Smooth muscle cell (in vitro differentiated cells): Measurements from ENCODE around the gene CASKIN2. TPM values are rescaled to one million over a fixed set of nuclear protein-coding genes. Genes with fewer than 3 reads are reported as not detected.

Source experiments
- DNase-seq: peaks from one replicate; lab custom pipeline; 2025; ENCODE audit not compliant: unreplicated experiment; lab: John Stamatoyannopoulos, UW
- H2AFZ ChIP-seq: fragments of 200-600 bp; sonication (generic); 2 replicates; pipeline ENCODE4 v1.6.0; 2016; ENCODE audit warnings: antibody characterized with exemption, low read depth, mild to moderate bottlenecking
- H3F3A ChIP-seq: fragments of 200-600 bp; sonication (generic); 2 replicates; pipeline ENCODE4 v1.6.0; 2017; ENCODE audit warnings: antibody characterized with exemption, low read depth
- H3K27ac ChIP-seq: fragments of 200-600 bp; sonication (generic); 2 replicates; pipeline ENCODE4 v1.5.1; 2016; ENCODE audit warnings: low read depth, mild to moderate bottlenecking
- H3K27me3 ChIP-seq: fragments of 200-600 bp; sonication (generic); 2 replicates; pipeline ENCODE4 v1.6.1; 2016; ENCODE audit warnings: low read depth, mild to moderate bottlenecking
- H3K36me3 ChIP-seq: fragments of 200-600 bp; sonication (generic); 2 replicates; pipeline ENCODE4 v1.5.1; 2016; ENCODE audit warnings: low read depth
- H3K4me1 ChIP-seq: fragments of 200-600 bp; sonication (generic); 2 replicates; pipeline ENCODE4 v1.5.1; 2016; ENCODE audit warnings: low read depth
- H3K4me2 ChIP-seq: fragments of 200-600 bp; sonication (generic); 2 replicates; pipeline ENCODE4 v1.6.0; 2016; ENCODE audit warnings: mild to moderate bottlenecking
- H3K4me3 ChIP-seq: fragments of 200-600 bp; sonication (generic); 2 replicates; pipeline ENCODE4 v1.5.1; 2016; ENCODE audit warnings: mild to moderate bottlenecking
- H3K79me2 ChIP-seq: fragments of 200-600 bp; sonication (generic); 2 replicates; pipeline ENCODE4 v1.6.0; 2016; ENCODE audit warnings: low read depth, mild to moderate bottlenecking
- H3K9ac ChIP-seq: fragments of 200-600 bp; sonication (generic); 2 replicates; pipeline ENCODE4 v1.6.0; 2016; ENCODE audit warnings: low read depth
- H3K9me3 ChIP-seq: fragments of 200-600 bp; sonication (generic); replicated peaks from 2 replicates; pipeline ENCODE4 v1.5.1; 2016; ENCODE audit warnings: low read depth
- H4K20me1 ChIP-seq: fragments of 200-600 bp; sonication (generic); 2 replicates; pipeline ENCODE4 v1.6.0; 2016; ENCODE audit warnings: low read depth
- WGBS: methylation state at CpG from one replicate; pipeline ENCODE4 v1.1.7; 2016; ENCODE audit warnings: low lambda C conversion rate; 5-methylcytosine and 5-hydroxymethylcytosine counted together
- polyA plus RNA-seq: library from polyadenylated mRNA; unstranded; fragments of >200 nt; fragmentation: Nextera tagmentation; extraction: Ambion mirVana; gene quantifications from 2 replicates; pipeline ENCODE4 v1.2.1, GENCODE V29; 2016
- total RNA-seq: library from RNA; depleted of rRNA; stranded (reverse); fragments of >200 nt; gene quantifications from 2 replicates; pipeline ENCODE4 v1.2.3, GENCODE V29; 2014
- TF ChIP-seq, protein P1 (sequence below): fragments of 200-600 bp; sonication (generic); IDR thresholded peaks from 2 replicates; pipeline ENCODE4 v1.5.1; 2017; ENCODE audit warnings: borderline replicate concordance, mild to moderate bottlenecking, antibody characterized with exemption; ENCODE audit not compliant: insufficient read depth, poor library complexity, severe bottlenecking

The CASKIN2 gene, protein sequence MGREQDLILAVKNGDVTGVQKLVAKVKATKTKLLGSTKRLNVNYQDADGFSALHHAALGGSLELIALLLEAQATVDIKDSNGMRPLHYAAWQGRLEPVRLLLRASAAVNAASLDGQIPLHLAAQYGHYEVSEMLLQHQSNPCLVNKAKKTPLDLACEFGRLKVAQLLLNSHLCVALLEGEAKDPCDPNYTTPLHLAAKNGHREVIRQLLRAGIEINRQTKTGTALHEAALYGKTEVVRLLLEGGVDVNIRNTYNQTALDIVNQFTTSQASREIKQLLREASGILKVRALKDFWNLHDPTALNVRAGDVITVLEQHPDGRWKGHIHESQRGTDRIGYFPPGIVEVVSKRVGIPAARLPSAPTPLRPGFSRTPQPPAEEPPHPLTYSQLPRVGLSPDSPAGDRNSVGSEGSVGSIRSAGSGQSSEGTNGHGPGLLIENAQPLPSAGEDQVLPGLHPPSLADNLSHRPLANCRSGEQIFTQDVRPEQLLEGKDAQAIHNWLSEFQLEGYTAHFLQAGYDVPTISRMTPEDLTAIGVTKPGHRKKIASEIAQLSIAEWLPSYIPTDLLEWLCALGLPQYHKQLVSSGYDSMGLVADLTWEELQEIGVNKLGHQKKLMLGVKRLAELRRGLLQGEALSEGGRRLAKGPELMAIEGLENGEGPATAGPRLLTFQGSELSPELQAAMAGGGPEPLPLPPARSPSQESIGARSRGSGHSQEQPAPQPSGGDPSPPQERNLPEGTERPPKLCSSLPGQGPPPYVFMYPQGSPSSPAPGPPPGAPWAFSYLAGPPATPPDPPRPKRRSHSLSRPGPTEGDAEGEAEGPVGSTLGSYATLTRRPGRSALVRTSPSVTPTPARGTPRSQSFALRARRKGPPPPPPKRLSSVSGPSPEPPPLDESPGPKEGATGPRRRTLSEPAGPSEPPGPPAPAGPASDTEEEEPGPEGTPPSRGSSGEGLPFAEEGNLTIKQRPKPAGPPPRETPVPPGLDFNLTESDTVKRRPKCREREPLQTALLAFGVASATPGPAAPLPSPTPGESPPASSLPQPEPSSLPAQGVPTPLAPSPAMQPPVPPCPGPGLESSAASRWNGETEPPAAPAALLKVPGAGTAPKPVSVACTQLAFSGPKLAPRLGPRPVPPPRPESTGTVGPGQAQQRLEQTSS (N-terminal part only)
- 2.6 and 4.2 TPM in 2 replicates for total RNA-seq
- polyA plus RNA-seq: 8.0 and 10.9 TPM in 2 replicates

DNA sequence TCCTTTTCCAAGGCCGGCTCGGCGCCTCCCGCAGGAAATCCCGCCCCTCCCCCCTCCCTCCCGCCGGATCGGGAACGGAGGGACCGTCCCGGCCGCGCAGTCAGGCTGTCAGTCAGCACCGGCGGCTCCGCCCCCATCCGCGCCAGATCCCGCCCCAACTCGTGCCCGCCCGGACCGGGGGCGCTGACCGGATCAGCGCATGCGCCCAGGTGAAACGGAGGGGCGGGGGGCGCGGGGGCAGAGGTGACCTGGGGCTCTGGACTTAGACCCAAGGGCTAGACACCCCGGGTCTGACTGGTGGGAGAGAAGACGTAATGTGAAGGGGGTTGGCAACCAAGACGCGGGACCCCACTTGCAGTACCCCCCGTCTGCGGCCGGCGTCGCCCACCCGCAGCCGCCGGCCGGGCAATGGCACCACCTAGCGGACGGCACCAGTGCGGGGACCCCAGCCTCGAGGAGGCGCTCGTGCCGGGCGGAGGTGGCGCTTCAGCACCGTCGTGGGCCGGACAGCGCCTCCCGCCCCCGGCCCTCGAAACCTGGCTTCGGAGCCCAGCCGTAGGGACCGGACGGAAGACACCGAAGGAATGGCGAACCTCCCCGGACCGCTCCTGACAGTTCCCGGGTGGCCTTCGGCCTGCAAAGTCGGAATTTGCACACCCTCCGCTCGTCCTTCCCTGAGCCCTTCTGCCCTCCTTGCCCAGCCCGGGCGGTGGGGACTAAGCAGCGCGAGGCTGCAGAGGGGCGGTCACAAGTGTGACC is at the start of gene CASKIN2:
Gene CASKIN2 (minus strand): TSS at position 42 of the 759 bp plus-strand sequence. CDS start 1,733 bp downstream, outside the sequence.
- WGBS: under 1% methylated on average over 39 of the region's 78 CpGs
- peaks cover 41% of the 10 kb centered on the region for H4K20me1 ChIP-seq
- H3K27me3 ChIP-seq: no peaks in the 10 kb centered on the region
- peak within 1 kb of the TSS; percentile 69 for H3K9ac ChIP-seq
- H3F3A ChIP-seq: no peaks in the 10 kb centered on the region
- H2AFZ ChIP-seq: peak within 1 kb of the TSS; percentile 98
- no peaks in the 10 kb centered on the region for H3K9me3 ChIP-seq
- no peaks in the 10 kb centered on the region for H3K36me3 ChIP-seq
- DNase-seq: peak; percentile 96
- peaks cover 18% of the 10 kb centered on the region for H3K4me1 ChIP-seq
- H3K4me3 ChIP-seq: peak within 1 kb of the TSS; percentile 94
- H3K4me2 ChIP-seq: peak within 1 kb of the TSS; percentile 99
- no peak within 1 kb of the TSS for H3K27ac ChIP-seq
- H3K79me2 ChIP-seq: peaks cover 15% of the 10 kb centered on the region
- TF ChIP-seq, protein P1, sequence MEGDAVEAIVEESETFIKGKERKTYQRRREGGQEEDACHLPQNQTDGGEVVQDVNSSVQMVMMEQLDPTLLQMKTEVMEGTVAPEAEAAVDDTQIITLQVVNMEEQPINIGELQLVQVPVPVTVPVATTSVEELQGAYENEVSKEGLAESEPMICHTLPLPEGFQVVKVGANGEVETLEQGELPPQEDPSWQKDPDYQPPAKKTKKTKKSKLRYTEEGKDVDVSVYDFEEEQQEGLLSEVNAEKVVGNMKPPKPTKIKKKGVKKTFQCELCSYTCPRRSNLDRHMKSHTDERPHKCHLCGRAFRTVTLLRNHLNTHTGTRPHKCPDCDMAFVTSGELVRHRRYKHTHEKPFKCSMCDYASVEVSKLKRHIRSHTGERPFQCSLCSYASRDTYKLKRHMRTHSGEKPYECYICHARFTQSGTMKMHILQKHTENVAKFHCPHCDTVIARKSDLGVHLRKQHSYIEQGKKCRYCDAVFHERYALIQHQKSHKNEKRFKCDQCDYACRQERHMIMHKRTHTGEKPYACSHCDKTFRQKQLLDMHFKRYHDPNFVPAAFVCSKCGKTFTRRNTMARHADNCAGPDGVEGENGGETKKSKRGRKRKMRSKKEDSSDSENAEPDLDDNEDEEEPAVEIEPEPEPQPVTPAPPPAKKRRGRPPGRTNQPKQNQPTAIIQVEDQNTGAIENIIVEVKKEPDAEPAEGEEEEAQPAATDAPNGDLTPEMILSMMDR: peak; percentile 97

DNA sequence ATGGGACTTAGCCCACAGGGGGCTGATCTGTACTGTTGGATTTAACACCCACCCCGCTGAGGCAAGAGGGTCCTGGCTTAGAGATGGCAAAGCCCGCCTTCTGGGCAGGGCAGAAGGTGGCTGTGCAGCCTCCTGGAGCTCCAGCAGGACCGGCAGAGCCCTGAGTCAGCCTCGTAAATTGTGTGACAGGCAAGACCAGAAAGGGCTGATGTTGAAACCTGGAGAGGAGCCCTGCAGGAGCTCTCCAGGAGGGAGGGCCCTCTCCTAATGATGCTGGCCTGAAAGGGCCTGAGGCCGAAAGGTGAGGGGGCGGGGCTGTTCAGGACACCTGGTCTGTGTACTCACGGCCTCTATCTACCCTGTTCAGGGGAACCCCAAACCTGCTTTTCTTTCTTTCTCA is 49.7 kb upstream of the CASKIN2 start:
- DNase-seq: no peak
- H3K79me2 ChIP-seq: no peaks in the 10 kb centered on the region
- no peaks in the 10 kb centered on the region for H3F3A ChIP-seq
- H3K27ac ChIP-seq: no peak overlapping the region
- TF ChIP-seq, protein P1: no peak
- no peaks in the 10 kb centered on the region for H3K27me3 ChIP-seq
- H4K20me1 ChIP-seq: no peaks in the 10 kb centered on the region
- no peak overlapping the region for H2AFZ ChIP-seq
- H3K9ac ChIP-seq: no peak overlapping the region
- WGBS: 48% methylated on average over 7 of the region's 7 CpGs
- H3K9me3 ChIP-seq: no peaks in the 10 kb centered on the region
- H3K4me3 ChIP-seq: no peak overlapping the region
- H3K36me3 ChIP-seq: no peaks in the 10 kb centered on the region
- H3K4me2 ChIP-seq: no peak overlapping the region
- no peaks in the 10 kb centered on the region for H3K4me1 ChIP-seq

DNA sequence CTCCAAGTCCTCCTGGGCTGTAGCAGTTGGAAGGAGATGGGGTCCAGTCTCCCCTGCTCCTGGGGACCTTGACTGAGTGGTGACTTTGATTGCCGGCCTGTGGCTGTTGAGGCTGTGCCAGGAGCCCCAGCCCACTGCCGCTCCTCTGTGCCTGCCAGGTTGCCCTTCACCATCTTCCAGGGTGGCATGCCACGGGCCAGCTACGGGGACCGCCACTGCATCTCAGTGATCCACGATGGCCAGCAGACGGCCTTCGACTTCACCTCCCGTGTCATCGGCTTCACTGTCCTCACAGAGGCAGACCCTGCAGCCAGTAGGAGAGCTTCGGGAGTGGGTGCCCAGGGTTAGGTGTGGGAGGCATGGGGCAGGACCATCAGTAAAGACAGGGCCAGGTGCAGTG is 48.9 kb upstream of the CASKIN2 start:
- no peak overlapping the region for H3K9ac ChIP-seq

More for the DNA sequence above, 48.9 kb upstream of the CASKIN2 start:
- Histone ChIP-seq H3K27me3 (no peaks in the 10 kb centered on the region), H3K9me3 (no peaks in the 10 kb centered on the region), H3K79me2 (no peaks in the 10 kb centered on the region), H2AFZ (no peak overlapping the region), H4K20me1 (no peaks in the 10 kb centered on the region), H3F3A (no peaks in the 10 kb centered on the region), H3K27ac (no peak overlapping the region), H3K36me3 (no peaks in the 10 kb centered on the region), H3K4me1 (no peaks in the 10 kb centered on the region), H3K4me3 (no peak overlapping the region), H3K4me2 (no peak overlapping the region)
- TF ChIP-seq, protein P1: no peak
- no peak for DNase-seq
- WGBS: 96% methylated on average over 11 of the region's 11 CpGs
